ENCODE results near the gene PORCN. TPM values are rescaled to one million over a fixed set of nuclear protein-coding genes. Genes with fewer than 3 reads are reported as not detected.

PORCN gene
- 15.8 TPM for polyA plus RNA-seq (2012; ENCODE audit: insufficient read length, low read depth)

- TF ChIP-seq POLR2AphosphoS5 (IDR thresholded peaks at IDR 0.05; ENCODE audit: low read depth, low read length) (peak; percentile 61), TAF1 (IDR thresholded peaks at IDR 0.05; ENCODE audit: borderline replicate concordance, insufficient read depth, low read length) (no peak), FOXP2 (optimal IDR thresholded peaks at IDR 0.05; ENCODE audit: borderline replicate concordance, extremely low read depth, extremely low read length, insufficient read depth) (no peak)
These were observed at the start of gene PORCN for GRCh38 chrX:48508400-48509244. TSS of gene PORCN (plus strand) at chrX:48508992. CDS start at chrX:48509821, 829 bp downstream.

- TF ChIP-seq POLR2AphosphoS5 (IDR thresholded peaks at IDR 0.05; ENCODE audit: low read depth, low read length) = no peak
These were observed 49.3 kb upstream of the PORCN start for GRCh38 chrX:48459483-48459882.

GRCh38 chrX:48460031-48460430, 48.8 kb upstream of the PORCN start:
- TF ChIP-seq REST (IDR thresholded peaks at IDR 0.05; ENCODE audit: insufficient read depth in 1 of 2, low read depth in 2 of 2, low read length in 2 of 2) = no peak
- no peak for TF ChIP-seq POLR2AphosphoS5 (IDR thresholded peaks at IDR 0.05; ENCODE audit: low read depth, low read length)
- TF ChIP-seq FOXP2 (optimal IDR thresholded peaks at IDR 0.05; ENCODE audit: borderline replicate concordance, extremely low read depth, extremely low read length, insufficient read depth) = no peak
- no peak for TF ChIP-seq TAF1 (IDR thresholded peaks at IDR 0.05; ENCODE audit: borderline replicate concordance, insufficient read depth, low read length)
- no peak for TF ChIP-seq SIN3A (IDR thresholded peaks at IDR 0.05; ENCODE audit: borderline replicate concordance, insufficient read depth, low read length)

GRCh38 chrX:48460606-48461005, 48.2 kb upstream of the PORCN start:
- TF ChIP-seq SIN3A (IDR thresholded peaks at IDR 0.05; ENCODE audit: borderline replicate concordance, insufficient read depth, low read length) (no peak), FOXP2 (optimal IDR thresholded peaks at IDR 0.05; ENCODE audit: borderline replicate concordance, extremely low read depth, extremely low read length, insufficient read depth) (no peak), POLR2AphosphoS5 (IDR thresholded peaks at IDR 0.05; ENCODE audit: low read depth, low read length) (no peak)

GRCh38 chrX:48461830-48462229, 47.0 kb upstream of the PORCN start:
- TF ChIP-seq SIN3A (IDR thresholded peaks at IDR 0.05; ENCODE audit: borderline replicate concordance, insufficient read depth, low read length) = no peak
- TF ChIP-seq TAF1 (IDR thresholded peaks at IDR 0.05; ENCODE audit: borderline replicate concordance, insufficient read depth, low read length) = no peak
- TF ChIP-seq POLR2AphosphoS5 (IDR thresholded peaks at IDR 0.05; ENCODE audit: low read depth, low read length) = no peak
- TF ChIP-seq FOXP2 (optimal IDR thresholded peaks at IDR 0.05; ENCODE audit: borderline replicate concordance, extremely low read depth, extremely low read length, insufficient read depth) = no peak
- no peak for TF ChIP-seq REST (IDR thresholded peaks at IDR 0.05; ENCODE audit: insufficient read depth in 1 of 2, low read depth in 2 of 2, low read length in 2 of 2)

- no peak for TF ChIP-seq FOXP2 (optimal IDR thresholded peaks at IDR 0.05; ENCODE audit: borderline replicate concordance, extremely low read depth, extremely low read length, insufficient read depth)
- no peak for TF ChIP-seq REST (IDR thresholded peaks at IDR 0.05; ENCODE audit: insufficient read depth in 1 of 2, low read depth in 2 of 2, low read length in 2 of 2)
- no peak for TF ChIP-seq TAF1 (IDR thresholded peaks at IDR 0.05; ENCODE audit: borderline replicate concordance, insufficient read depth, low read length)
- no peak for TF ChIP-seq SIN3A (IDR thresholded peaks at IDR 0.05; ENCODE audit: borderline replicate concordance, insufficient read depth, low read length)
- no peak for TF ChIP-seq POLR2AphosphoS5 (IDR thresholded peaks at IDR 0.05; ENCODE audit: low read depth, low read length)
These were observed 43.4 kb upstream of the PORCN start for GRCh38 chrX:48465336-48465933.

All from PFSK-1 (cell line).